Fibroblast of lung (primary cell): ENCODE measurements around the gene SH3BP4. TPM values are rescaled to one million over a fixed set of nuclear protein-coding genes. Genes with fewer than 3 reads are reported as not detected.

Source experiments
- DNase-seq, 2 donors: peaks; one replicate each; pipeline versions ENCODE4 v3.0.0 to v3.0.0-alpha.2; 2010; ENCODE audit warnings: low read depth in 2 of 2
- H2AFZ ChIP-seq: 2 replicates; pipeline ENCODE4 v1.5.1; 2012; ENCODE audit warnings: low read length, control low read depth, inconsistent platforms
- H3K27ac ChIP-seq: 2 replicates; pipeline ENCODE4 v1.5.1; 2011; ENCODE audit warnings: low read length, control low read depth; ENCODE audit not compliant: insufficient read depth
- H3K27me3 ChIP-seq: 2 replicates; pipeline ENCODE4 v1.5.1; 2011; ENCODE audit warnings: mild to moderate bottlenecking, low read length; ENCODE audit not compliant: control insufficient read depth, insufficient read depth
- H3K36me3 ChIP-seq: 2 replicates; pipeline ENCODE4 v1.5.1; 2011; ENCODE audit warnings: low read length; ENCODE audit not compliant: control insufficient read depth, insufficient read depth
- H3K4me1 ChIP-seq: 2 replicates; pipeline ENCODE4 v1.5.1; 2011; ENCODE audit warnings: low read length; ENCODE audit not compliant: control insufficient read depth, insufficient read depth; ENCODE audit errors: extremely low read depth
- H3K4me2 ChIP-seq: 2 replicates; pipeline ENCODE4 v1.5.1; 2011; ENCODE audit warnings: low read length, control low read depth; ENCODE audit not compliant: insufficient read depth; ENCODE audit errors: extremely low read depth
- H3K4me3 ChIP-seq, 4 experiments: fragments of 200-600 bp in 1 of 4; sonication (generic) in 1 of 4; replicated peaks in 1 of 4; 2 replicates each; pipeline ENCODE4 v1.5.1; 2011 to 2016; ENCODE audit warnings: low read length in 4 of 4, low read depth in 3 of 4, mild to moderate bottlenecking in 3 of 4, control low read depth in 2 of 4, inconsistent platforms in 1 of 4, mixed read lengths in 1 of 4; ENCODE audit not compliant: insufficient read depth in 1 of 4; ENCODE audit errors: control extremely low read depth in 1 of 4
- H3K79me2 ChIP-seq: 2 replicates; pipeline ENCODE4 v1.5.1; 2012; ENCODE audit warnings: mild to moderate bottlenecking, low read length, inconsistent platforms; ENCODE audit not compliant: control insufficient read depth, insufficient read depth
- H3K9ac ChIP-seq: 2 replicates; pipeline ENCODE4 v1.5.1; 2011; ENCODE audit warnings: mild to moderate bottlenecking, low read length, control low read depth; ENCODE audit not compliant: insufficient read depth
- H3K9me3 ChIP-seq: 2 replicates; pipeline ENCODE4 v1.5.1; 2012; ENCODE audit warnings: low read depth, low read length; ENCODE audit not compliant: control insufficient read depth, insufficient read depth
- H4K20me1 ChIP-seq: 2 replicates; pipeline ENCODE4 v1.5.1; 2011; ENCODE audit warnings: low read length; ENCODE audit not compliant: control insufficient read depth, insufficient read depth; ENCODE audit errors: extremely low read depth
- EZH2 ChIP-seq: IDR thresholded peaks from 2 replicates; pipeline ENCODE4 v1.5.1; 2012; ENCODE audit warnings: low read length, control low read depth, mild to moderate bottlenecking; ENCODE audit errors: missing control alignments
- polyA plus RNA-seq, 2 donors: library from polyadenylated mRNA; depleted of rRNA in 1 of 2; stranded (reverse) in 1 of 2; unstranded in 1 of 2; fragments of >200 nt; gene quantifications; 2 replicates each; pipeline ENCODE4 v1.2.1, GENCODE V29; 2011 to 2012; ENCODE audit warnings: missing spikeins in 1 of 2
- total RNA-seq: library from RNA; depleted of rRNA; stranded (reverse); fragments of >200 nt; gene quantifications from 2 replicates; pipeline ENCODE4 v1.2.1, GENCODE V29; 2014
- TF ChIP-seq, protein P1 (sequence below), 2 donors: IDR thresholded peaks in 1 of 2; conservative IDR thresholded peaks in 1 of 2; 1 replicate in 1 of 2; 2 replicates in 1 of 2; pipeline ENCODE4 v1.5.1; 2011 to 2012; ENCODE audit warnings: low read length in 2 of 2, control low read depth in 1 of 2, inconsistent platforms in 1 of 2, low read depth in 1 of 2, mild to moderate bottlenecking in 1 of 2

The SH3BP4 gene
- total and polyA plus RNA-seq, 2 donors (not counting 1 experiment from before 2014, with no cell fraction given): 74.8 to 86.6 TPM

- no peak for TF ChIP-seq EZH2
- TF ChIP-seq, protein P1, sequence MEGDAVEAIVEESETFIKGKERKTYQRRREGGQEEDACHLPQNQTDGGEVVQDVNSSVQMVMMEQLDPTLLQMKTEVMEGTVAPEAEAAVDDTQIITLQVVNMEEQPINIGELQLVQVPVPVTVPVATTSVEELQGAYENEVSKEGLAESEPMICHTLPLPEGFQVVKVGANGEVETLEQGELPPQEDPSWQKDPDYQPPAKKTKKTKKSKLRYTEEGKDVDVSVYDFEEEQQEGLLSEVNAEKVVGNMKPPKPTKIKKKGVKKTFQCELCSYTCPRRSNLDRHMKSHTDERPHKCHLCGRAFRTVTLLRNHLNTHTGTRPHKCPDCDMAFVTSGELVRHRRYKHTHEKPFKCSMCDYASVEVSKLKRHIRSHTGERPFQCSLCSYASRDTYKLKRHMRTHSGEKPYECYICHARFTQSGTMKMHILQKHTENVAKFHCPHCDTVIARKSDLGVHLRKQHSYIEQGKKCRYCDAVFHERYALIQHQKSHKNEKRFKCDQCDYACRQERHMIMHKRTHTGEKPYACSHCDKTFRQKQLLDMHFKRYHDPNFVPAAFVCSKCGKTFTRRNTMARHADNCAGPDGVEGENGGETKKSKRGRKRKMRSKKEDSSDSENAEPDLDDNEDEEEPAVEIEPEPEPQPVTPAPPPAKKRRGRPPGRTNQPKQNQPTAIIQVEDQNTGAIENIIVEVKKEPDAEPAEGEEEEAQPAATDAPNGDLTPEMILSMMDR (conservative IDR thresholded peaks at IDR 0.05 in 1 of 2, IDR thresholded peaks at IDR 0.05 in 1 of 2; ENCODE audit: low read depth in 1 of 2, low read length in 2 of 2): no peak
- H4K20me1 ChIP-seq: no peaks in the 10 kb centered on the region
- H3K27ac ChIP-seq: no peak overlapping the region
- H3K79me2 ChIP-seq: peaks cover 87% of the 10 kb centered on the region
- H3K9me3 ChIP-seq: no peaks in the 10 kb centered on the region
- H3K4me1 ChIP-seq: peaks cover under 1% of the 10 kb centered on the region
- no peak overlapping the region for H3K4me2 ChIP-seq
- H3K27me3 ChIP-seq: no peaks in the 10 kb centered on the region
- H2AFZ ChIP-seq: no peak overlapping the region
- H3K9ac ChIP-seq: no peak overlapping the region
- H3K4me3 ChIP-seq: no peak overlapping the region
- no peak for DNase-seq
- peaks cover 58% of the 10 kb centered on the region for H3K36me3 ChIP-seq
Observed at GRCh38 chr2:235042576-235043515, 91.0 kb downstream of the SH3BP4 start.

GRCh38 chr2:235043762-235044500, 92.1 kb downstream of the SH3BP4 start:
- Histone ChIP-seq H3K27me3 (no peaks in the 10 kb centered on the region), H3K4me1 (peaks cover 2% of the 10 kb centered on the region), H3K4me2 (no peak overlapping the region), H2AFZ (no peak overlapping the region), H3K9ac (no peak overlapping the region), H3K9me3 (no peaks in the 10 kb centered on the region), H3K36me3 (peaks cover 58% of the 10 kb centered on the region), H3K4me3 (no peak overlapping the region), H4K20me1 (no peaks in the 10 kb centered on the region), H3K79me2 (peaks cover 91% of the 10 kb centered on the region), H3K27ac (no peak overlapping the region)
- TF ChIP-seq, protein P1 (conservative IDR thresholded peaks at IDR 0.05 in 1 of 2, IDR thresholded peaks at IDR 0.05 in 1 of 2; ENCODE audit: low read depth in 1 of 2, low read length in 2 of 2): no peak
- no peak for TF ChIP-seq EZH2
- no peak for DNase-seq

DNA sequence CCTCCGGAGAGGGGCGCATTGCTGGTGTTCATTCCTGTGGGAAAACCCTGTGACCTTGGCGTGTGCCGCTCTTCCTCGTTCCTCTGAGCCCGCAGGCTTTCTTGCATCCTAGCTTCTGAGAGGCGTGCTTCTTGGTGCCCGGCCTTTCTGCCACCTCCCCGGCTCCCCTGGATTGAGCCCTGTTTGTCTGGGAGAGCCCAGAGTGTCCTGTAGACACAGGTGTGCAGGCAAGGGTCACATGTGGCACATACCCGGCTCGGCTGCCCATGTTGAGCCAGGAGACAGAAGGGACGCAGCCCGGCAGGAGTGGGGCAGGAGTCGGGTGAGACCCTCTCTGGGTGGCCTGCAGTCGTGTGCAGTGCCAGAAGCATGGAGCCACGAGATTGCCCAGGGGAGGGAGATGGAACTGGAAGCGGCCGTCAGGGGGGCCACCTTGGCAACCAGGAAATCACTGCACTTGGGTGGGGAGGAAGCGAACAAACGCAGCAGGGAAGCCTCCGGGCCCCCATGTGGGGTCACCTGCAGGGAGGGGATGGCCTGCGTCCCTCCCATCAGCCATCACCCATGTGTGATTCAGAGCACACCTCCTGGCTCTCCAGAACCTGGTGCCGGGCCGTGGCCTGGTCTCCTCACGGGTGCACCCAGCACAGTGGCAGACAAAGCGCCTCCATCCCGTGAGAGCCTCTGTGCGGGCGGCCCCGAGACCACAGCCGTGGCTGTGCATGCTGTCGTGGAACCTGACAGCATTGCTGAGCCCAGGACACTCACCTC, 92.9 kb downstream of the SH3BP4 start:
- DNase-seq: no peak
- Histone ChIP-seq H3K9me3 (no peaks in the 10 kb centered on the region), H4K20me1 (no peaks in the 10 kb centered on the region), H3K4me3 (no peak overlapping the region), H3K36me3 (peaks cover 64% of the 10 kb centered on the region), H3K79me2 (peaks cover 93% of the 10 kb centered on the region), H3K9ac (no peak overlapping the region), H3K27me3 (no peaks in the 10 kb centered on the region), H3K4me2 (no peak overlapping the region), H2AFZ (no peak overlapping the region), H3K4me1 (peaks cover 2% of the 10 kb centered on the region), H3K27ac (no peak overlapping the region)
- no peak for TF ChIP-seq EZH2
- TF ChIP-seq, protein P1 (conservative IDR thresholded peaks at IDR 0.05 in 1 of 2, IDR thresholded peaks at IDR 0.05 in 1 of 2; ENCODE audit: low read depth in 1 of 2, low read length in 2 of 2): no peak
